GM13976 (cell line): ENCODE measurements around the gene AGPAT4.

ENCODE experiments used
- DNase-seq: peaks from one replicate; pipeline ENCODE4 v3.0.0; 2012; ENCODE audit warnings: low spot score
- in situ Hi-C: fragments of 300-500 bp; cut with MboI; formaldehyde crosslinking; loops from one replicate; pipeline ENCODE4 v1.12.0; 2022; ENCODE audit warnings: low sequenced_read_pairs, mixed read lengths, inconsistent platforms; ENCODE audit not compliant: unreplicated experiment
- TF ChIP-seq, protein P1 (sequence below): IDR thresholded peaks from 2 replicates; pipeline ENCODE4 v1.5.1; 2012; ENCODE audit warnings: borderline replicate concordance, mild to moderate bottlenecking; ENCODE audit not compliant: insufficient read depth; ENCODE audit errors: extremely low read depth, missing control alignments, control extremely low read depth

Gene AGPAT4

DNA sequence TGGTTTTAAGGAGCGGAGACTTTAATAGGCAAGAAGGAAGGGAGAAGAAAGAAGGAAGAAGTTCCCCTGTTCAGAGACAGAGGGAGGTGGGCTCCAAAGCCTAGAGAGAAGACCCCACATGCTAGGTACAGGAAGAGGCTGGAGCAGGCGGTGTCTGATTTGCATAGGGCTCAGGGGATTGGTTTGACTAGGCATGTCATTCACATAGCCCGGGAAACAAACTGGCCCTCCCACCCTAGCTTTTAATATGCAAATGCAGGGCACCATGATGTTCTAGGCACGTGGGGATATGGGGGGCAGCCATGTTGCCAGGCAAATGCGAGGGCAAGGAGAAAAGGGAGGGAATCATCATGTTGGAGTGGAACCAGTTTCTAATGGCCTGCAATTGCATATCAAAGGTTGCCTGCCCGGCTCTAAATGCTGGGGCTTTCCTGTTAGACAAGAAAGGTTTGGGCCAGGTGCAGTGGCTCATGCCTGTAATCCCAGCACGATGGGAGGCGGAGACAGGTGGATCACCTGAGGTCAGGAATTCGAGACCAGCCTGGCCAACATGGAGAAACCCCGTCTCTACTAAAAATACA lies 34.3 kb upstream of the AGPAT4 start:
- no peak for DNase-seq
- TF ChIP-seq, protein P1, sequence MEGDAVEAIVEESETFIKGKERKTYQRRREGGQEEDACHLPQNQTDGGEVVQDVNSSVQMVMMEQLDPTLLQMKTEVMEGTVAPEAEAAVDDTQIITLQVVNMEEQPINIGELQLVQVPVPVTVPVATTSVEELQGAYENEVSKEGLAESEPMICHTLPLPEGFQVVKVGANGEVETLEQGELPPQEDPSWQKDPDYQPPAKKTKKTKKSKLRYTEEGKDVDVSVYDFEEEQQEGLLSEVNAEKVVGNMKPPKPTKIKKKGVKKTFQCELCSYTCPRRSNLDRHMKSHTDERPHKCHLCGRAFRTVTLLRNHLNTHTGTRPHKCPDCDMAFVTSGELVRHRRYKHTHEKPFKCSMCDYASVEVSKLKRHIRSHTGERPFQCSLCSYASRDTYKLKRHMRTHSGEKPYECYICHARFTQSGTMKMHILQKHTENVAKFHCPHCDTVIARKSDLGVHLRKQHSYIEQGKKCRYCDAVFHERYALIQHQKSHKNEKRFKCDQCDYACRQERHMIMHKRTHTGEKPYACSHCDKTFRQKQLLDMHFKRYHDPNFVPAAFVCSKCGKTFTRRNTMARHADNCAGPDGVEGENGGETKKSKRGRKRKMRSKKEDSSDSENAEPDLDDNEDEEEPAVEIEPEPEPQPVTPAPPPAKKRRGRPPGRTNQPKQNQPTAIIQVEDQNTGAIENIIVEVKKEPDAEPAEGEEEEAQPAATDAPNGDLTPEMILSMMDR = no peak
- in situ Hi-C loops = no loop called here

DNA sequence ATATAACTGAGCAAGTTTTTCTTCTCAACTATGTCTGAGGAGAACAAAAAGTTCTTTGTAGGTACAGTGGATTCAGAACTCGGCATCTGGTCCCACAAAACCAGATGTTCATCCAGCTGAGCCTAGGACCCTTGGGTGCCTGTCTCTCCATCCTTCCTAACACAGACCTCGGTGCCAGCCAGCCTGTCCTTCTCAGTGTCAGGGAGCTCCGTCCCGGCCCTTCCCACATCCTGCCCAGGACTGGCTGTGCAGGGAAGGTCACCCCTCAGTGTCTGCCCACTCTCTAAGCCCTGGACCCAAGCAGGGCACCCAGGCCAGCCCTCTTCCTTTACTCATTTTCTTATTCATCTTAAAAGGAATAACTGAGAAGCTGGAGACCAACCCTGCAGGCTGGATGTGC lies 32.0 kb upstream of the AGPAT4 start:
- TF ChIP-seq, protein P1 = no peak

DNA sequence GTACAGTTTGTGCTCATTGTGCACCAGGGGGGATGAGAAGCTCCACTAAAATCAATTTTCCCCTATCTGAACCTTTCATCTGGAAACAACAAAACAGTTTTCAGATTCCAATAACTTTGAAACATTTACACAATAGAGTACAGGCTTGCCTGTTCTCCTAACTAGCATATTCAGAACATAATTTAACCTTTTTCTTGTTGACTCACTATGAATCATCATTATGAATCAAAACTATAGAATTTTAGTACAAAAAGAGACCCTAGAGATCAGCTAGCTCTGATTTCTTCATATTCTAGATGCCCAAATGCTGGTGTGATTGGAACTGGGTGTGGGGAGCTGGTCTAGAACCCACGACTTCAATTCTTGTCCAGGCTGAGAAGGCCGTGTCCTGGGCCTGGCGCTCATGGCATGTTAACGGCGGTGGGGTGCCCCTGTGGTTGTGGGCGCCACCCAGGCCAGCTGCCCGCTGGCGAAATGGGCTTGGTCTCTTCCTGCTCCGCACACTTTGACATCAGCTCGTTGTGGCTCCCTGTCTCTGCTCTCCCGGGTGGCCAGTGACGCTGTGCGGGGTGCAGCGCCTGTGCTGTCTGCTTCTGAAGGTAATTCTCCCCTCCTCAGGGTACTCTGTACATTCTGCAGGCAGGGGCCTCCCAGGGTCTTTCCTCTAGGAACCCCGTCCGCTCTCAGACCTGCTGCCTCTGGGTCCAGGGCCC lies 29.9 kb upstream of the AGPAT4 start:
- TF ChIP-seq, protein P1 = no peak
- in situ Hi-C loops = no loop called here
- no peak for DNase-seq

More for the DNA sequence above, 32.0 kb upstream of the AGPAT4 start:
- no peak for DNase-seq
- in situ Hi-C loops = no loop called here

DNA sequence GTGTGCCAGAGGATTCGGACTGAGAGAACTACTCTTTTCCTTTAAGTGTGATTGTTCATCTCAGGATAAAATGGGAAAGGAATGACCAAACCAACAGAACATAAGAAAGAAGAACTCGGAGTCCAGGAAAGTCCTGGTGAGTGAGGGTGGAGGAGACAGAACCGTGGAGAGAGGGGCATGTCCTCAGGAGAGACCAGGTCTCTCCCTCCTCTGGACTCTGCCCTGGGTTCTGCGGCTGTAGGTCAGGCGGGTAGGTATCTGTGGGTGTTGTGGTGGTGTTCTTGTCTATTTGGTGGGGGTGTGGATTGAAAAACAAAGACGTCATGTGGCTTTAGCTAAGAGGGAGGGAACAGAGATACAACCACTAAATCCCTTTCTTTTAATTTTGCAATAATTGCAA lies 29.1 kb upstream of the AGPAT4 start:
- in situ Hi-C loops = no loop called here
- TF ChIP-seq, protein P1 = no peak
- DNase-seq = no peak

DNA sequence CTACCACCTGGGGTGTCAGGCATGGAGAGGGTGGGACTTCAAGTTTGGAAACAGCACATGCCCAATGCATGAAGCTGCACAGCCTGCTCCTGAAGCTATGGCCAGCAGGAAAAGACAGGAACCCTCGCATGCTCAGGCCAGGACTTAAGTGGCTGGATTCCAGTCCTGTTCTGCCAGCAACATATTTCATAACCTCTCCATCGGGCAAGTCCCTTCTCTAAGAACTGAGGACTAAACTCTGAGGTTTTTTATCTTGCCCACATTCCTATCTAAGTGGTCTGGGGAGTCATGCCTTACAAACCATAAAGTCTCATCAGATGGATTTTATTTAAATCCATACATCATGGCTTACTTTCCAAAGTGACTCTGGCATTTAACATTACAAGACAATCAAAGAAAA lies 27.5 kb upstream of the AGPAT4 start:
- in situ Hi-C loops = no loop called here
- no peak for DNase-seq
- TF ChIP-seq, protein P1 = no peak

DNA sequence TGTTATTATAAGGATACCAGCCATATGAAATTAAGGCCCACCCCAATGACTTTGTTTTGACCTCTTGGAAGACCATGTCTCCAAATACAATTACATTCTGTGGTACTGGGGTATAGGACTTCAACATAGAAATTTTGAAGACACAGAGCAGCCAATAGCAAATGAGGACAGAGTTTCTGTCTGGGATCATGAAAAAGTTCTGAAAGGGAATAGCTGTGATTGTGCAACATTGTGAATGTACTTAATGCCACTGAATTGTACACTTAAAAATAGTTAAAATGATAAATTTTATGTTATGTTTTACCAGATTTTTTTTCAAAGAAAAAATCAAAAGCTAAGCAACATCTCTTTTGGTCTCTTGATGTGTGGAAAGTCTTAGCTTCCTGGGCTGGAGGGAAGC lies 27.0 kb upstream of the AGPAT4 start:
- no peak for DNase-seq
- in situ Hi-C loops = no loop called here
- TF ChIP-seq, protein P1 = no peak
